Activated naive CD4-positive, alpha-beta T cell treated with anti-CD3 and anti-CD28 coated beads for 36 hours (primary cell): ENCODE results near the gene ADGRL3. TPM values are rescaled to one million over a fixed set of nuclear protein-coding genes. Genes with fewer than 3 reads are reported as not detected.

Source experiments
- CTCF ChIA-PET: fragments of 350-600 bp; sonication (Branson Sonifier 250); formaldehyde crosslinking; loops from one replicate; lab custom pipeline; 2021; ENCODE audit warnings: antibody characterized with exemption; lab: Charles Lee
- DNase-seq: peaks from one replicate; pipeline ENCODE4 v3.0.0-alpha.2; 2020
- H3K27ac Mint-ChIP-seq: one replicate; pipeline ENCODE4 v1.8.0; 2021; ENCODE audit warnings: mild to moderate bottlenecking, mixed read lengths
- H3K27me3 Mint-ChIP-seq: one replicate; pipeline ENCODE4 v1.8.0; 2021; ENCODE audit warnings: low read depth, mixed read lengths
- H3K36me3 Mint-ChIP-seq: one replicate; pipeline ENCODE4 v1.8.0; 2021; ENCODE audit warnings: low read depth, mixed read lengths
- H3K4me1 Mint-ChIP-seq: one replicate; pipeline ENCODE4 v1.8.0; 2021; ENCODE audit warnings: low read depth, mixed read lengths
- H3K4me3 Mint-ChIP-seq: one replicate; pipeline ENCODE4 v1.8.0; 2021; ENCODE audit warnings: mild to moderate bottlenecking, moderate library complexity, mixed read lengths
- H3K9me3 Mint-ChIP-seq: one replicate; pipeline ENCODE4 v1.8.0; 2021; ENCODE audit warnings: mixed read lengths
- intact Hi-C: fragments of 100-400 bp; cut with micrococcal nuclease; formaldehyde crosslinking; loops from one replicate; pipeline ENCODE4 v1.15.1; 2023
- total RNA-seq, 2 experiments: library from RNA; stranded (reverse); gene quantifications; one replicate each; pipeline ENCODE4 v1.2.3, GENCODE V29; 2021

The ADGRL3 gene
- total RNA-seq, 2 experiments from 2014 or later: not detected

GRCh38 chr4:61531188-61531587 lies 331.1 kb downstream of the ADGRL3 start:
- intact Hi-C loops: no loop called here
- H3K4me1 Mint-ChIP-seq: no peaks in the 10 kb centered on the region
- peaks cover 3% of the 10 kb centered on the region for H3K9me3 Mint-ChIP-seq
- H3K36me3 Mint-ChIP-seq: no peaks in the 10 kb centered on the region
- CTCF ChIA-PET: no interaction called here
- H3K27me3 Mint-ChIP-seq: no peaks in the 10 kb centered on the region
- no peak overlapping the region for H3K27ac Mint-ChIP-seq
- no peak overlapping the region for H3K4me3 Mint-ChIP-seq
- DNase-seq: no peak

DNA sequence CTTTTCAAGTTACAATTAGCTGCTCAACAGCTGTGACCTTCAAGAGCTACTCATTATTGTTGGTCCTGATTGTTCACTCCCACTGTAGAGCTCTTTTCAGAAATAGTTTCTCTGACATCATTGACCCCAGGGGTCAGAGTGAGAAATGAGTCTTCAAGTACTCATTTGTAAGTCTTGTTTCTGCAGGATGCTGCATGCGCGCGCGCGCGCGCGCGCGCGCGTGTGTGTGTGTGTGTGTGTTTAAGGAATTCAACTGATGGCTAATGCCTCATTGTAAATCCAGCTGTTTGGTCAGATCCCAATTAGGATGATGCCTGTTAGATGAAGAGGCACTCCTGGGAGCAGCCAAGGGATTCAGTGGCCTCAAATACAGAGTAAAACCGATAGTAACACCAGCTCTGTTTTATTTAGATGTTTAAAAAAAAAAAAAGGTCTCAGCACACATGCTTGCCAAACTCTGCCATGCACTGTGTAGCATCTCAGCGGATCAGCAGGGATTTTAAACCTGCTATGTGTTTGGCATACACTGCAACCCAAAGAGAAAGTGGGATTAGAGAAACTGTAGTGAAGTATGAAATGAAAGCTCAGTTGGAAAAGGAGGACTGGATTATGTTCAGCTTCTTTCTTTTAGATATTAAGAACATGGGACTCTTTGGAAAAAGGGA lies 332.3 kb downstream of the ADGRL3 start:
- DNase-seq: no peak
- Mint-ChIP-seq H3K27me3 (no peaks in the 10 kb centered on the region), H3K9me3 (peaks cover 1% of the 10 kb centered on the region), H3K4me3 (no peak overlapping the region), H3K4me1 (no peaks in the 10 kb centered on the region), H3K27ac (no peak overlapping the region), H3K36me3 (no peaks in the 10 kb centered on the region)
- CTCF ChIA-PET: interaction anchor here (0.5 kb wide), 1 partner anchor 21 kb away, joined by 4 read pairs; no protein-coding TSS in a partner anchor
- intact Hi-C loops: no loop called here

GRCh38 chr4:61533140-61533539 lies 333.0 kb downstream of the ADGRL3 start:
- peaks cover 4% of the 10 kb centered on the region for H3K9me3 Mint-ChIP-seq
- no peaks in the 10 kb centered on the region for H3K4me1 Mint-ChIP-seq
- DNase-seq: no peak
- intact Hi-C loops: no loop called here
- no peaks in the 10 kb centered on the region for H3K36me3 Mint-ChIP-seq
- CTCF ChIA-PET: no interaction called here
- H3K27me3 Mint-ChIP-seq: no peaks in the 10 kb centered on the region
- no peak overlapping the region for H3K27ac Mint-ChIP-seq
- no peak overlapping the region for H3K4me3 Mint-ChIP-seq

DNA sequence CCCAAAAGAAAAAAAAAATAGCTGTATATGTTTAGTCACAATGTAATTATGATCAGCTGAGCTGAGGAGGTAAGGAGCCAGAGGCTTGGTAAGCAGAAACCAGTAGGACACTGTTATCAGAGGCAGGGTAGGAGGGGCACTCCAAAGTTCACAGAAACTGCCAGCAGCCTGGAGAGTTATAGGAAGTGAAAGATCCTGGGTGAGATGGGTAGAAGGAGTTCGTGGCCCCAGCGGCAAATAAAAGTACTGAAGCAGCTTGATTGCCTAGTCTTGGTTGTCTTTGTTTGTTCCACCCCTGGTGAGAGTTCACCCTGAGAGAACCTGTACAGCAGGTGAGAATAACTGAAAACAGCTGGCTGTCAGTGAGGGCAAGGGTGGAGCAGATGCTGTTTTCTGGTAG lies 340.8 kb downstream of the ADGRL3 start:
- intact Hi-C loops: no loop called here
- Mint-ChIP-seq H3K27me3 (no peaks in the 10 kb centered on the region), H3K36me3 (peaks cover 2% of the 10 kb centered on the region), H3K4me3 (no peak overlapping the region), H3K27ac (no peak overlapping the region), H3K4me1 (no peaks in the 10 kb centered on the region), H3K9me3 (peaks cover 10% of the 10 kb centered on the region)
- CTCF ChIA-PET: no interaction called here
- no peak for DNase-seq

- CTCF ChIA-PET: no interaction called here
- H3K9me3 Mint-ChIP-seq: peaks cover 10% of the 10 kb centered on the region
- no peaks in the 10 kb centered on the region for H3K27me3 Mint-ChIP-seq
- no peak overlapping the region for H3K4me3 Mint-ChIP-seq
- no peak for DNase-seq
- no peak overlapping the region for H3K27ac Mint-ChIP-seq
- intact Hi-C loops: no loop called here
- H3K36me3 Mint-ChIP-seq: peaks cover 2% of the 10 kb centered on the region
- no peaks in the 10 kb centered on the region for H3K4me1 Mint-ChIP-seq
Observed at GRCh38 chr4:61541459-61541858, 341.3 kb downstream of the ADGRL3 start.

GRCh38 chr4:61543976-61544375 lies 343.9 kb downstream of the ADGRL3 start:
- H3K4me1 Mint-ChIP-seq: no peaks in the 10 kb centered on the region
- no peaks in the 10 kb centered on the region for H3K27me3 Mint-ChIP-seq
- intact Hi-C loops: no loop called here
- H3K9me3 Mint-ChIP-seq: peaks cover 11% of the 10 kb centered on the region
- peaks cover 2% of the 10 kb centered on the region for H3K36me3 Mint-ChIP-seq
- no peak overlapping the region for H3K27ac Mint-ChIP-seq
- CTCF ChIA-PET: no interaction called here
- no peak overlapping the region for H3K4me3 Mint-ChIP-seq
- DNase-seq: no peak

GRCh38 chr4:61545902-61546480 lies 345.9 kb downstream of the ADGRL3 start:
- Mint-ChIP-seq H3K27ac (no peak overlapping the region), H3K36me3 (no peaks in the 10 kb centered on the region), H3K9me3 (peaks cover 7% of the 10 kb centered on the region), H3K4me3 (no peak overlapping the region), H3K4me1 (no peaks in the 10 kb centered on the region), H3K27me3 (no peaks in the 10 kb centered on the region)
- no peak for DNase-seq
- CTCF ChIA-PET: no interaction called here
- intact Hi-C loops: no loop called here

- CTCF ChIA-PET: no interaction called here
- Mint-ChIP-seq H3K4me1 (no peaks in the 10 kb centered on the region), H3K27me3 (no peaks in the 10 kb centered on the region), H3K36me3 (no peaks in the 10 kb centered on the region), H3K4me3 (no peak overlapping the region), H3K9me3 (peaks cover 4% of the 10 kb centered on the region), H3K27ac (no peak overlapping the region)
- DNase-seq: no peak
- intact Hi-C loops: no loop called here
Observed at GRCh38 chr4:61549336-61549735, 349.2 kb downstream of the ADGRL3 start.

- CTCF ChIA-PET: interaction anchor here (0.7 kb wide), 2 partner anchors 21 to 79 kb away, joined by 3 to 4 read pairs; no protein-coding TSS in a partner anchor
- DNase-seq: no peak
- Mint-ChIP-seq H3K4me1 (no peaks in the 10 kb centered on the region), H3K4me3 (no peak overlapping the region), H3K9me3 (peaks cover 4% of the 10 kb centered on the region), H3K36me3 (no peaks in the 10 kb centered on the region), H3K27ac (no peak overlapping the region), H3K27me3 (no peaks in the 10 kb centered on the region)
- intact Hi-C loops: no loop called here
Observed at GRCh38 chr4:61553557-61554125, 353.5 kb downstream of the ADGRL3 start.

- Mint-ChIP-seq H3K4me1 (no peaks in the 10 kb centered on the region), H3K27me3 (no peaks in the 10 kb centered on the region), H3K4me3 (no peak overlapping the region), H3K27ac (no peak overlapping the region), H3K36me3 (no peaks in the 10 kb centered on the region), H3K9me3 (peaks cover 4% of the 10 kb centered on the region)
- DNase-seq: no peak
- intact Hi-C loops: no loop called here
- CTCF ChIA-PET: no interaction called here
Observed at GRCh38 chr4:61555789-61556188, 355.7 kb downstream of the ADGRL3 start.

- Mint-ChIP-seq H3K9me3 (peaks cover 4% of the 10 kb centered on the region), H3K27me3 (no peaks in the 10 kb centered on the region), H3K4me3 (no peak overlapping the region), H3K36me3 (no peaks in the 10 kb centered on the region), H3K27ac (no peak overlapping the region), H3K4me1 (no peaks in the 10 kb centered on the region)
- DNase-seq: no peak
- CTCF ChIA-PET: no interaction called here
- intact Hi-C loops: no loop called here
Observed at GRCh38 chr4:61556277-61556676, 356.2 kb downstream of the ADGRL3 start.

- no peak overlapping the region for H3K4me3 Mint-ChIP-seq
- H3K27me3 Mint-ChIP-seq: no peaks in the 10 kb centered on the region
- DNase-seq: no peak
- H3K27ac Mint-ChIP-seq: no peak overlapping the region
- H3K4me1 Mint-ChIP-seq: no peaks in the 10 kb centered on the region
- intact Hi-C loops: no loop called here
- CTCF ChIA-PET: no interaction called here
- peaks cover 12% of the 10 kb centered on the region for H3K9me3 Mint-ChIP-seq
- no peaks in the 10 kb centered on the region for H3K36me3 Mint-ChIP-seq
Observed at GRCh38 chr4:61559396-61559795, 359.3 kb downstream of the ADGRL3 start.

GRCh38 chr4:61561028-61561427 lies 360.9 kb downstream of the ADGRL3 start:
- H3K4me3 Mint-ChIP-seq: no peak overlapping the region

More at GRCh38 chr4:61561028-61561427, 360.9 kb downstream of the ADGRL3 start:
- no peak for DNase-seq
- Mint-ChIP-seq H3K4me1 (no peaks in the 10 kb centered on the region), H3K36me3 (no peaks in the 10 kb centered on the region), H3K27me3 (no peaks in the 10 kb centered on the region), H3K27ac (no peak overlapping the region), H3K9me3 (peaks cover 15% of the 10 kb centered on the region)
- intact Hi-C loops: no loop called here
- CTCF ChIA-PET: no interaction called here
